ENCODE results near the gene THOC2.

GRCh38 chrX:123563167-123563566 lies 169.7 kb downstream of the THOC2 start:
- TF ChIP-seq ZNF394 (tag by site-specific recombination; IDR thresholded peaks at IDR 0.05; ENCODE audit: borderline replicate concordance) (no peak), ZNF404 (tag by site-specific recombination; IDR thresholded peaks at IDR 0.05) (no peak), ZNF121 (tag by site-specific recombination; IDR thresholded peaks at IDR 0.05) (no peak), ZNF19 (tag by site-specific recombination; IDR thresholded peaks at IDR 0.05; ENCODE audit: low read depth) (no peak), CTCF (tag by site-specific recombination; IDR thresholded peaks at IDR 0.05) (no peak)

Measured in HEK293 (cell line).